Eye (tissue), 1 donor: Measurements from ENCODE around the gene FAS.
"Not testable (repeated sequence)": the region's sequence is repeated elsewhere in the genome, so short reads cannot be mapped to it uniquely, and the experiment has no call there.

Experiments used
- DNase-seq: peaks from one replicate; pipeline ENCODE4 v3.0.0-alpha.2; 2015

FAS gene

DNA sequence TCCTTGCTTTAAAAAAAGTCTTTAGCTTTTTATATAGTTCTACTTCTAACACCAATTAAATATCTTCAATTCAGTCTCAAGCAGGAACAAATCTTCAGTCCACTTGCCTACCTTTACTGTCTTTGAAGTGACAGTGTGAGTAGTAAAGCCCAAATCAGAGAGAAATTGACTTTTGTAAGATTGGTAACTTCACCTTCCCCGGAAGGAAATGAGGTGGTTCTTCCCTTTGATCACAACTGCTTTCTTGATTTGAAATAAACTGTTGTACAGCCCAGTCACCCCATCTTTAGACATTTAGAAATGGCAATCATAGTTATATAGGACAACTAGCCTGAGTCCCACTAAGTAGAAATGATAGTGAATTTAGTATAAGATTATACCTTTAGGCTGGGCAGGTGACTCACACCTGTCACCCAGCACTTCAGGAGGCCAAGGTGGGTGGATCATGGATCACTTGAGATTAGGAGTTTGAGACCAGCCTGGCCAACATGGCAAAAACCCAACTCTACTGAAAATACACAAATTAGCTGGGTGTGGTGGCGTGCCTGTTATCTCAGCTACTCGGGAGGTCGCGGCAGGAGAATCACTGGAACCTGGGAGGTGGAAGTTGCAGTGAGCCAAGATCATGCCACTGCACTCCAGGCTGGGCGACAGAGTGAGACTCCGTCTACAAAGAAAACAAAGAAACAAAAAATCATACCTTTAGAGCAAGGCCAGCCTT lies 4.7 kb downstream of the FAS start:
- no peak for DNase-seq

DNA sequence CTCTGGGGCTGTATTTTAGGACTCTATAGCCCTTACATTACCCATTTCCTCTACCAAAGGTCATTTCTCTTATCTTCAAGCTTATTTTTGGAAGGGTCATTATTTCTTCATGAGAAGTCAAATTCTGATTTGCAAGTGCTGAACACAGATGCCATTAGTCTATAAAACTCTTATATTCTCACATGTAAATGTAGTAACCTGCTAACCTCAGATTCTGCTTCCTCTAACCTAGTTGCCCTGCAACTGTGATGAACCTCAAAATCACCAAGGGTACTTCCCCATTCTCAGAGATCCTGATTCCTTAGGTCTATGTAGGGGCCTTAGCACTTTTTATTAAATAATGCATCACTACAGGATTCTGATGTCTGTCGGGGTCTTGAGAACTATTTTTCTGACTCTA lies 6.3 kb downstream of the FAS start:
- DNase-seq: no peak

DNA sequence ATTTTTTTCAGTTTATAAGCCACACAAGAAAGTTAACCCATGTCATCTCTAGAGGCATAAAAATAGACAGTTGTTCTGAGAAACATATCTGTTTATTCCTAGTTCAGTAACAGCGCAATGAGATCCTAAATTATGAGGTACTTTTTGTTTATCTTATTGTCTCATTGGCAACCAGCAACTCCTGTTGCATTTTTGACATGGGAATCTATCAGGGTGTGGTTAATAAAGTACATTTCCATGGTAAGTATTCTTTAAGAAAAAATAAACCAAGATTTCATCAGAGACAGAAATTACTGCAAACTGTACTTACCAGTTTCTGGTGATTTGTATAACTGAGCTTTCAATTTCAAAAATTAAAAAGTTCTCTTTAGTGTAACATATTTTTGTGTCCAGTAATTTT lies 9.0 kb downstream of the FAS start:
- DNase-seq: no peak

DNA sequence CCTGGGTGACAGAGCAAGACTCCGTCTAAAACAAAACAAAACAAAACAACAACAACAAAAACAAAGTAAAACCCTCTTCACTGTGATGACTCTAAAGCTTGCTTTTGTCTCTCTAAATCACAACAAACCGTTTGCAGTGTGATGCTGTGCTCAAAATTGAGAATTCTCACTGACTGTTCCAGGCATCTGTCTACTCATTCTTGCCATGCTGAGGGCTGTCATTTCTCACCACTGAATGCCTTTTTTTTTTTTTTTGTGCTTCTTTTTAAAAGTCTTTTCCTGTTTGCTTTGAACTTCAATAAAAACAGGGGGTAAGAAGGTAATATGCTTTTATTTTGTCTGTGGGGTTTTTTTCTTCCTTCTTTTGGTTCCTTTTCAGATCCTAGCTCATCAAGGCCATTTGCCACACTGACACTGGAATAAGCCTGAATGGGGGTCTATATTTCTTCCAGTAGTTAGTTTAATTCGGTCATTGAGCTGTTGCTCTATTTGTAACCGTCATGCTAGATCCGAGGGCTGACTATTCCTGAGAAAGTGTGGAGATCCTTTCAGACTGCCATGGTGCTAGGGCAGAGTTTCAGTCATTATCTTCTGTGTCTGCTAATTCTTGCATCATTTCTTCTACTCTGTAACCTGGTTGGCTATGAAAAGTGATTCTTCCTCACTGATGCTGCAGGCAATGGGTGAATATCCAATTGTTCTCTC lies 10.6 kb downstream of the FAS start:
- no peak for DNase-seq

DNA sequence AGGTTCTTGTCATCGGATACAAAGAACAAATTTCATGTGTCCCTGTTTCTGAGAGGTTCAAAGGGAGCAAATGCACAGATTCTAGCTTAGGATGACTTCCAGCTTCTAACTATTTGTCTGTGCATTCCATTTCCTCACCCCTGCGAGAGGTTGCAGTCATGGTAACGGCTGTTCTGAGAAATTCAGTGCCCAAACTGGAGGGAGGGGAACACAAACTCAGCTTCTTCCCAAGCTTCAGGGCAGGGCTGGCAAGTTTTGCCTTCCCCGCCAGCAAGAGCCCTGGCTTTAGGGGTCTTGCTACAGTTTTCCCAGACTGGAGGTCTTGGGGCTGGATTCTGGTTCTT lies 11.1 kb downstream of the FAS start:
- peak; percentile 40 for DNase-seq

DNA sequence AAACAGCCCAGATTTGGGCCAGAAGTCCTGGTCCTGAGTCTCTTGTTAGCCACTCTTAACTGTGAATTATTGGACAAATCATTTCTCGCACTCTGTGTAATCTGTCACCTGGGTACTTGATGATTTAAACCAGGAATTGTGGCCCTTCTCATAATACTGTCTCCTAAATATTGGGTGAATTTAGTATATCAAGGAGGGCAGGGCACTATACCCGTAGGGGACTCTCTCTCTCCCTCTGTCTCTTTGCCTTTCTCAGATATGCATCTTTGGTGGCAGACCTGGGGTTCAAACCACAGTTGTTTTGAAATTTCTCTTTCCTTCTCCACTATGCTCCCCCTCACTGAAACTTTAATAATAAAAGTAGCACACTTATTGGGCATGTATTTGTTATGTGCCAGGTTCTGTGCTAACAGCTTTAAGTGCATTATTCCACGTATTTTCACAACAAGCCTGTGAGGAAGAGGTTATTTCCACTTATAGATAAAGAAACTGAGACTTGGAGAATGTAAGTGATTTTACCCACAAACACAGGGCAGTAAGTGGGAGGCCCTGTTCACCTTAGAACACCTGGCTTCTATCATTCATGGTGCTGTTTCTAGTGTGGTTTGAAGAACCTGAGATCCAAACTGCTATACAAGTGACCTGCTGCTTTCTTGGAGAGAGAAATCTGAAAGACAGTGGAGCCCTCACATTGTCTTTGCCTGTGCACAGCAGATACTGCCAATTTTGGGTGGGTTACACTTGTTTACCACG lies 11.8 kb downstream of the FAS start:
- no peak for DNase-seq

DNA sequence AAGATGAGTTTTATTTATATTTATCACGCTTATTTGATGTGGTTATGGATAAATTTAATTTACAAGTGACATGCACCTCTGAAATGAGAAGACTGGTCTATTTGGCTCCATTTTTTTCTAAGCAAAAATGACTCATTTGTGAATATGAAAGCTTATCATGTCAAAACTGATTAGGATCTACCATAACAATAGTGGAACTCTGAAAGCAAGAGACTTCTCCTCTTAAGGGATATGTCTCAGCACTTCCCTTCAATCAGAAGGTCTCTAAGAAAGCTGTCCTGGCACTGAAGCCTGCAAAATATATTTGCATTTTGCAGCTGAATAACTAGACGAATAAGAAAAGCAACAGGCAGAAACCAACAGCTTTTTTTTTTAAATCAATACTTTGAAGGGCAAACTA lies 12.7 kb downstream of the FAS start:
- DNase-seq: peak; percentile 33

DNA sequence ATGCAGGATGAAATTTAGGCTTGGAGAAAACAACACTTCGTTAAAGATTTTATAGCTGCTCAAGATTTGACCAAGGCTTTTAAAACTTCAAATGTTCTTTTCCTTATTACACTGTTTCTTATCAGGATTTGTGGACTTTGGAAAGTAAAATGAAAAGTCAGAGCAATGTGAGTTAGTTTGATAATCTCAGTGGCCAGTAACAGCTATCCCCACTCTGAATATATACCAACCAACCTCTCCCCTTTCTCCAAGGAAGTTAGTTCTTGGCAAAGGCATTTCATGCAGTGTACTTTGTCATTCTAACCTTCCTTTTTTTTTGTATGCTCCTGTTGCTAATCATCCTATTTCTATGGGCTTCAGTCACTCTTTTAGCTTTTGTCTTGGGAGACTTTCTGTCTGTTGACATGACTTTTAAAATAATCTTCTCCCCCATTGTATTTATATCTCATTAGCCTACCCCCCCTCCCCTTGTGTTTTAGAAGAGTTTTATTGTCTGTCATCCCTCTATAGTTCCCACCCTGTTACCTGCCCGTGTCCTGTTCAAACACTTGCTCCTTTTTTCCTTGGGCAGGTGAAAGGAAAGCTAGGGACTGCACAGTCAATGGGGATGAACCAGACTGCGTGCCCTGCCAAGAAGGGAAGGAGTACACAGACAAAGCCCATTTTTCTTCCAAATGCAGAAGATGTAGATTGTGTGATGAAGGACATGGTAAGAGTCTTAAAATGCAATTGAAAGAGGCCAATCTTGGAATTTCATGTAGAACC lies 16.7 kb downstream of the FAS start:
- DNase-seq: no peak

DNA sequence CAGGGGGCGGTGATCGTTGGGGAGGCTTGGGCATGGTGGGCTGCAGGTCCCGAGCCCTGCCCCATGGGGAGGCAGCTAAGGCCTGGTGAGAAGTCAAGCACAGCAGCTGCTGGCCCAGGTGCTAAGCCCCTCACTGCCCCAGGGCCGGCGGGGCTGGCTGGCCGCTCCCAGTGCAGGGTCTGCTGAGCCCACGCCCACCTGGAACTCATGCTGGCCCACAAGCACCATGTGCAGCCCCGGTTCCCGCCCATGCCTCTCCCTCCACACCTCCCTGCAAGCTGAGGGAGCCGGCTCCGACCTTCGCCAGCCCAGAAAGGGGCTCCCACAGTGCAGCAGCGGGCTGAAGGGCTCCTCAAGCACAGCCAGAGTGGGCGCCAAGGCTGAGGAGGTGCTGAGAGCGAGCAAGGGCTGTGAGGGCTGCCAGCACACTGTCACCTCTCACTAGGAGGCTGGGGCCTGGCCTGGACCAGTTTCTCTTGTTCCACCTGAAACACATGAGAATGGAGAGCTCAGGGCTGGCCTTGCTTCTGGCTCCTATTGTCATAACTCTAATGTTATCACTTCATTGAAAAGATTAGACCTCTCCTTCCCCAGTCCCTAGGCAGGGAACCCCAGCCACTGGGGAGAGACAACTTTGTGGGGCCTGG lies 28.2 kb downstream of the FAS start:
- DNase-seq: not testable (repeated sequence)

DNA sequence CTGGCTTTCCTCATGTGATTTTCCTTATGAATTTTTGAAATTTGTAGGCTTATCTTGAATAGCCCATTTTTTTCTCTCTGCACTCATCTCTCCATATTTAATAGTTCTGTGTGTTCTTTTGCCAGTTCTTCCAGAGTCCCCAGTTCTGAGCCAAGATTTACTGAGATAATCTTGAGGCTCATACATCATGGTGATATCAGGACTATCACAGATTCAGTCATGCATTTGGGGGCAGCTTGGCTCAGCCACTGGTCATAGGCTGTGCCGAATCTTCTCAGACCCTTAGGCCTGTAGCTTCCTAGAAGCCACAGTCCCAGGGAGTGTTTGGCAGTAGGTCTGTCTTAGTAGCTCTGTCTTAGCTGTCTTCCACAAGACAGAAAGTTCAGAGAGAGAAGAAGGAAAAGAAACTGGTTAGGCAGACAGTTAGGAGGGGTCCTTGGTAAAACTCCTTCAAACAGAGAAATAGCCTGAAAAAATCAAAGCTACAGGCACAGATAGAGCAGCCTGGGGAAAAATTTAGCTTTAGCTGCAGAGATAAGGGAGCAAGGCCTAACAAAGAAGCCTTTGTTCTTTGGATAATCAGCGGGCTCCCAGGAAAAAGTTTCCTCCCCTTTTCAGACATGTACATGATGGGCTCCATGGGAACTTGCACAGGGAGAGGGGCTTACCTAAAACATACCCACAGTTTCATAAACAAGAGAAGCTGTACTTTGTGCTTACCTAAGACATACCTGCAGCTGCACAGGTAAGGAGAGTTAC lies 29.1 kb downstream of the FAS start:
- DNase-seq: no peak

DNA sequence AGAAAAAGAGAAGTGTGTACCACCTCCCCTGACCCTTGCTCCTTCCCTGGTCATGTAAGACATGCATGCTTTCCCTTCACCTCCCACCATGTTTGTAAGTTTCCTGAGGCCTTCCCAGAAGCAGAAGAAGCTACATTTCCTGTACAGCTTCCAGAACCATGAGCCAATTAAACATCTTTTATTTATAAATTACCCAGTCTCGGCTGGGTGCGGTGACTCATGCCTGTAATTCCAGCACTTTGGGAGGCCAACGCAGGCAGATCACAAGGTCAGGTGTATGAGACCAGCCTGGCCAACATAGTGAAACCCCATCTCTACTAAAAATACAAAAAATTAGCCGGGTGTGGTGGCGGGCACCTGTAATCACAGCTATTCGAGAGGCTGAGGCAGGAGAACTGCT lies 30.9 kb downstream of the FAS start:
- not testable (repeated sequence) for DNase-seq

DNA sequence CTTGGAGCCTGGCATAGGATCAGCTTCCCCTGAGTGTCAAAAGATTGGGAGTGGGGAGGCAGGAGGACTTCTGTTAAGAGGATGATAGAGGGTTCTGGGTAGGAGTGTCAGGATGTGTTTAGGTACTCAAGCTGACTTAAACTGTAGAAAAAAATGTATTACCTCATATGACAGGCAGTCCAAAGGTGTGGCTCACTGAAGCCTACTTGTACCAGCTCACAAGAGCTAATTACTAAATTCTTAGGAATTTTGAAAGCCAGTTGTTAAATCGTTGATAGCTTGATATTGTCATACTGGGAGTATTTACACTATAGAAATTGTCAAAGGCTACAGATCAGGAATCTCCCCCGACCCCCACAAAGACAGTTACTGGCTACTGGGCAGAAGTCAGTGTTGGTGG lies 32.1 kb downstream of the FAS start:
- no peak for DNase-seq

DNA sequence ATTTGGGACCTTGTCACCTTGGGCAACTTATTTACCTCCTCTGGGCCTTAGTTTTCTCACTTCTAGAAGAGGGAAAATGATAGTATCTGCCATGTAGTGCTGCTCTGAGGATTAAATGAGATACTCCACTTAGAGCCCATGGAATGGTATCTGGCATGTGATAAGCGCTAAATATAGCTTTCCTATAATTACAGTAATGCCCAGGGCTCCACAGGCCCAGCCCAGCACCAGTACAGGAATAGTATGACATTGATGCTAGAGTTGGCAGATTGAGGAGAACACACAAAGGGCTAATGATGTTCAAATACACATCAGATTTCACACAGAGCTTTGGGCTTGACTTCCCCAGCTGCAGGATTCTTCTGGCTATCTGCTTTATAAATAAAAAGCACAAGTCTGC lies 34.9 kb downstream of the FAS start:
- DNase-seq: no peak

DNA sequence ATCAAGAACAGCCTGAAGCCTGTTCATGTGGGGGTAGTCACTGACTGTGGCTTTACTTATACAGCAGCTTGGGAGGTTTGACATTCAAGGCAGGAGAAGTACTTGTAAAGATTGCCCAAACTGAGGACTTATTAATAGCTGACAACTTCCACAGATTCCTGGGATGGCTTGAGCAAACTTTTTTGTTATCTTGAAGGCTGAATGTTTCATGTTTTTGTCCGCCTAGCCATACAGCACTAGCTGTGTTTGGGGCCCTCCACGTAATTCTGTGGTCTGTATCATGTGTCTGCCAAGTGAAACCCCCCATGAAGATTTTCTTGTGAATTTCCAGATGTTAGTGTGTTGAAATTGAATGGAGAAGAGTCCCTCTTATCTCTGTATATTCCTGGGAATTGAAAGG lies 38.6 kb downstream of the FAS start:
- DNase-seq: no peak

DNA sequence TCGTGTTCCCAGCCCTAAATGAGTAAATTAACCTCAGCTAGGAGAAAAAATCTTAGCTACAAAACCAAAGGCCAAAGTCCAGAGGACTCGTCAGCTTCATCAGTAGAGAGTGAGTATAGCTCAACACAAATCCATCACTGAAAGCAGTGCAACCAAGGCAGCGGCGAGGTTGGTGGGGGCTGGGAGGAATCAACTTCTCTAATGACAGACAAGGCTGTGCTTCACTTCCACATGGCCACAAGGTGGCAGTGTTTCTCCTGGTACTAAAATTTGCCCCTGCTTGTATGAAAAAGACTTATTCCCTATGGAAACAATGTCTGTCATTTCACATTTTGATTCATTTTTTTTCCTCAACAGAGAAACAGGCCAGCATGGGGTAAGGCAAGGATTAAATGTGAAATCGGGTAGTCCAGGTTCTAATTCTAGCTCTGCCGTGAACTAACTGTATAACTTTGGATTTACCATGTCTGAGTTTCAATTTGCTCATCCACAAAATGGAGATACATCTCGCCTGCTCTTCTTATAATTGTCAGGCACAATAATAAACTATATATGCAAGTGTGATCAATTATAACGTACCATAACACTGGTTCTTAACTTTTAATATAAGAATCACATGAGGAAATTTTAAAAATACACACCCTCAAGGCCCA lies 39.3 kb downstream of the FAS start:
- peak; percentile 80 for DNase-seq

DNA sequence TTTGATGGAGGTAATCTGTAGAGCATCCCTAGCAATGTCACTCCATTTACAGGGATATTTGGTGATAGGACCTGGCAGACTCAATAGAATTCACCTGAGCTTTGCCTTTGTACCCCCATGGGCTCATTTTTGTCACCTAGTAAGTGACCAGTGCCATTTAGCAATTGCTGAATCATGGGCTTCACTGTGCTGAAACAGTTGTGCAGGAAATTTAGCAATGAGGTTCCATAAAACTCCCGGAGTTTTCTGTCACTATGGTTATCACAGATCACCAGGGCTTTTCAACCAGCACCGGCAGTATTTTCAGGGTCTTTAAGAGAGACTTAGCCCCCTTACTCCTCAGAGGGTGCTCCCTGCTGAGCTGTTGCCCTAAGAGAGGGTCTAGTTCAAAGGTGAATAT lies 40.2 kb downstream of the FAS start:
- no peak for DNase-seq

DNA sequence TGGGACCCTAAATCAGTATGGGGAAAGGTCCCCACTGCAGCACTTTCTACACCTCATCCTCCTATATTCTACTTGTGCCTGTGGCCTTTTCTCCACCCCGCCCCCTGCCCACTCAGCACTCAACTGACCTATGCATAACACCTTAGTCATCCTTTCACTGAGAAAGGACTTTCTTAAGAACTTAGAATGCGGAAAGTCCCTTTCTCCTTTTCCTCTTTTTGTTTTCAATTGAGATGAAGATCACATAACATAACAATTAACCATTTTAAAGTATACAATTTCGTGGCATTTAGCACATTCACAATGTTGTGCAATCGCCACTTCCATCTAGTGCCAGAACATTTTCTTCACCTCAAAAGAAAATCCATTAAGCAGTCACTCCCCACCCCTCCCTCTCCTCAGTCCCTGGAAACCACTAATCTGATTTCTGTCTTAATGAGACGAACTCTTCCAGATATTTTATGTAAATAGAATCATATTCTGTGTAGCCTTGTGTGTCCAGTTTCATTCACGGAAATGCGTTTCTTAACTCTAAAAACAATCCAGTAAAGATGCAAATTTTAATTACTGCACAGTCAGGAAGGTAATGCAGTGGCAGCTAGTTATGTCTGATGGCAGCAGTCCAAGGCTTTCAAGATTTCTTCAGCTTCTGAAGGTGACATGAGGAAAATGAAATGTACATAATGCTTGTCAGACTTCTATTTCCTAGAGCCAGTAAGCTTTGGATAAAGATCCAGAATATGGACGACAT lies 41.7 kb downstream of the FAS start:
- peak; percentile 17 for DNase-seq

DNA sequence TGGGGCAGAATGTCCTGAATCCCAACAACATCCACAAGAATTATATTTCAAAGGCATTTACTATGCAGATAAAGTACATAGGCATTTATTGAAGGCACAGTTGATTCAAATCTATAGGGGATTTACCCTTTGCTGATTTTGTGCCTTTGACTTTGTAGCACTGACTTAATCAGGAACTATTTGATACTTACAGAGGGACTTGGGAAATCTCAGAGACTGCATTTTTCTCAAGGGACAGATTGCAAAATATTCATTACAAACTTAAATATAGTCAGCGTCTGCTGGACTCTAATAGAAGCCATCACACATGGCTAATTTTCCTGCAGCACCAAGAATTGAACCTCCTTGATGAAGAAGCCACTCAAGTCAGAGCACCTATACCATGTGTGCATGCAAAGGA lies 44.9 kb downstream of the FAS start:
- no peak for DNase-seq

DNA sequence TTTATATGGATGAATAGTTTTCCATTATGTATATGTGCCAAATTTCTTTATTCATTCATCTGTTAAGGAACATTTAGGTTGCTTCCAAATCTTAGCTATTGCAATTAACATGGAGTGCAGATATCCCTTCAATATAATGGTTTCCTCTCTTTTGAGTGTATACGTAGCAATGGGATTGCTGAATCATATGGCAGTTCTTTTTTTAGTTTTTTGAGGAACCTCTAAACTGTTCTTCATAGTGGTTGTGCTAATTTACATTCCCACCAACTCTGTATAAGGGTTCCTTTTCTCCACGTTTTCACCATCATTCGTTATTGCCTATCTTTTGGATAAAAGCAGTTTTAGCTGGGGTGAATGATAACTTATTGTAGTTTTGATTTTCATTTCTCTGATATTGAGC lies 46.5 kb downstream of the FAS start:
- no peak for DNase-seq

DNA sequence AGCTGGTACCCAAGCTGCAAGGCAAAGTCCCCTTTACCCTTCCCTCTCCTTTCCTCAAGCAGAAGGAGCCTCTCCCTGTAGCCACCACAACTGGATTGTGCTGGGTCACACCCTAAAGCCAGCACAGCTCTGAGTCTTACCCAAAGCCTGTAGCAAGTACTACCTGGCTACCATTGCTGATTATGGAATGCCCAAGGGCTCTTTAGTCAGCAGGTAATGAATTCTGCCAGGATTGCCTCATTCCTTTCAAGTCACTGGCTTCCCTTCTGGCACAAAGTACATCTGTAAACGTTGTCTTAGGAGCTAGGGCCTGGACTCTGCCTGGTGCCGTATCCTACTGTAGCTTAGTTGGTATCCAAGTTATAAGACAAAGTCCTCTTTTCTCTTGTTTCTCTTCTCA lies 52.0 kb downstream of the FAS start:
- no peak for DNase-seq

DNA sequence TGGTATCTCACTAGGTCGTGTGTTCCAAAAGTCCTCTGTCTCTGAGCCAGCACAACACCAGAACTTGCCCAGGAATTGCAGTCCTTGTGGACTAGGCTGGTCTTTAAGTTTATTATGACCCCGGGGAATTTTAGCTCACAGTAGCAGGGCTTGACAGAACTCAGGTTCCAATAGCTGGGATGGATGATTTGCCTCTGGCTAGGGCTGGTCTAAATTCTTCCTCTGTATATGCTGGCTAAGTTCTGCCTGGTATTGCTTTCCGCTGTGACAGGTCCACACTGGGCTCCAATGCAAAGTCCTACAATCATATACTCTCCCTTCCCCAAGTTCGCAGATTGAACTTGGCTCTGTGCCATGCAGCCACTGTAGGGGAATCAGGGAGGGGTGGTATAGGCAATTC lies 52.5 kb downstream of the FAS start:
- DNase-seq: no peak
